Spinal cord (tissue), 10 donors: Measurements from ENCODE around the gene SMAD6. TPM values are rescaled to one million over a fixed set of nuclear protein-coding genes. Genes with fewer than 3 reads are reported as not detected.
A peak's percentile ranks its signal among the peaks of the same experiment; 100 is the strongest.
"Not testable (repeated sequence)": the region's sequence is repeated elsewhere in the genome, so short reads cannot be mapped to it uniquely, and the experiment has no call there.

Experiments
- DNase-seq, 6 donors: peaks; one replicate each; pipeline versions ENCODE4 v3.0.0 to v3.0.0-alpha.2; 2013 to 2015; ENCODE audit warnings: low spot score in 6 of 6, low read depth in 4 of 6
- H3K27ac ChIP-seq: one replicate; pipeline ENCODE4 v1.5.1; 2013; ENCODE audit warnings: low read depth, low read length, control low read depth
- H3K27me3 ChIP-seq: one replicate; pipeline ENCODE4 v1.6.1; 2013; ENCODE audit warnings: low read length; ENCODE audit not compliant: control insufficient read depth, insufficient read depth
- H3K36me3 ChIP-seq: one replicate; pipeline ENCODE4 v1.6.1; 2013; ENCODE audit warnings: low read length; ENCODE audit not compliant: control insufficient read depth, insufficient read depth
- H3K4me1 ChIP-seq: one replicate; pipeline ENCODE4 v1.6.1; 2013; ENCODE audit warnings: low read length; ENCODE audit not compliant: control insufficient read depth, insufficient read depth
- H3K4me3 ChIP-seq: one replicate; pipeline ENCODE4 v1.5.1; 2013; ENCODE audit warnings: low read depth, low read length, control low read depth
- H3K9me3 ChIP-seq: one replicate; pipeline ENCODE4 v1.6.1; 2013; ENCODE audit warnings: low read length; ENCODE audit not compliant: control insufficient read depth, insufficient read depth
- WGBS: methylation state at CpG from one replicate; pipeline ENCODE4 v1.1.5; 2013; ENCODE audit warnings: missing lambda C conversion rate; ENCODE audit not compliant: insufficient coverage; 5-methylcytosine and 5-hydroxymethylcytosine counted together
- polyA plus RNA-seq, 2 donors: library from polyadenylated mRNA; unstranded; fragments of 120-200 nt; gene quantifications; one replicate each; pipeline ENCODE4 v1.2.1, GENCODE V29; 2013; ENCODE audit not compliant: insufficient read length in 2 of 2
- total RNA-seq, 2 donors: library from RNA; depleted of rRNA in 1 of 2; stranded (reverse); fragments of 120-200 nt in 1 of 2; fragments of >200 nt in 1 of 2; gene quantifications; one replicate each; pipeline versions ENCODE4 v1.2.3 to v1.2.4, GENCODE V29; 2013 to 2014
- donor health status: healthy.

SMAD6 gene
- total and polyA plus RNA-seq, 4 donors = 7.7 to 22.0 (median 10.3) TPM

GRCh38 chr15:66682865-66683264 is 19.2 kb upstream of the SMAD6 start:
- no peaks in the 10 kb centered on the region for H3K36me3 ChIP-seq
- H3K4me3 ChIP-seq = no peak overlapping the region
- H3K27ac ChIP-seq = no peak overlapping the region
- no CpG with 5 or more reads among the region's 1 CpG for WGBS
- H3K9me3 ChIP-seq = peaks cover 1% of the 10 kb centered on the region
- H3K27me3 ChIP-seq = no peaks in the 10 kb centered on the region
- no peak for DNase-seq
- H3K4me1 ChIP-seq = peaks cover 6% of the 10 kb centered on the region

DNA sequence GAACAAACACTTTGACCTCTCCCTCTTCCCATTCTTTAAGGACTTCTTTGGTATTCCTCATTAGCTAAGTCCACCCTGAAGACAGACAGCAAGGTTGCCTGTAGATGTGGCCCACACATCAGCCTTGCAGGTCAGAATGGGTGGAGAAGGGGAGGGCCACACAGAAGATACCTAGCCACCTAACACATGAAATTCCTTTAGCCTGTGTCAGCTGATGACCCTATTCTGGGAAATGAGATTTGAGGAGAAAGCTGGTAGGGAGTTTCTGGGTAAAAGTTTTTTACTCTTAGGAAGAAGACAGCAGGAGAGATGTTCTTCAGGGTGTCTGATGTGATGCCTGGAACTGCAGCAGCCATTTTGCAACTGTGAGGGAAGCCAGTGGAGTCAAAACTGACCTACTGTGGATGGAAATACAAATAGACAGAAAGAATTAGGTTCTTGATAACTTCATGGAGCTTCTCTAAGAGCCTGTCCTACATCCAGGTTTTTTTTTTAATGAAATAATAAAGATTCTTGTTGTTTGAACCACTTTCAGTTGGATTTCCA is 17.8 kb upstream of the SMAD6 start:
- H3K4me3 ChIP-seq = no peak overlapping the region

GRCh38 chr15:66685638-66686150 is 16.3 kb upstream of the SMAD6 start:
- WGBS = 85% methylated on average over 2 of the region's 5 CpGs
- Histone ChIP-seq H3K27me3 (no peaks in the 10 kb centered on the region), H3K4me1 (no peaks in the 10 kb centered on the region), H3K27ac (no peak overlapping the region), H3K36me3 (no peaks in the 10 kb centered on the region), H3K9me3 (peaks cover 1% of the 10 kb centered on the region), H3K4me3 (no peak overlapping the region)
- DNase-seq = no peak

More for the DNA sequence above, 17.8 kb upstream of the SMAD6 start:
- Histone ChIP-seq H3K4me1 (peaks cover 6% of the 10 kb centered on the region), H3K27me3 (no peaks in the 10 kb centered on the region), H3K36me3 (no peaks in the 10 kb centered on the region), H3K9me3 (peaks cover 1% of the 10 kb centered on the region), H3K27ac (no peak overlapping the region)
- no peak for DNase-seq

GRCh38 chr15:66690912-66691311 is 11.1 kb upstream of the SMAD6 start:
- H3K36me3 ChIP-seq, DNase-seq, H3K9me3 ChIP-seq, H3K27ac ChIP-seq, H3K4me3 ChIP-seq, H3K27me3 ChIP-seq, H3K4me1 ChIP-seq: not testable (repeated sequence)
- WGBS = 100% methylated on average over 1 of the region's 7 CpGs

GRCh38 chr15:66691727-66692126 is 10.3 kb upstream of the SMAD6 start:
- DNase-seq = no peak
- no peaks in the 10 kb centered on the region for H3K27me3 ChIP-seq
- H3K27ac ChIP-seq = no peak overlapping the region
- H3K4me3 ChIP-seq = no peak overlapping the region
- no peaks in the 10 kb centered on the region for H3K36me3 ChIP-seq
- no peaks in the 10 kb centered on the region for H3K4me1 ChIP-seq
- H3K9me3 ChIP-seq = no peaks in the 10 kb centered on the region

- Histone ChIP-seq H3K4me1 (no peaks in the 10 kb centered on the region), H3K36me3 (no peaks in the 10 kb centered on the region), H3K27ac (no peak overlapping the region), H3K27me3 (no peaks in the 10 kb centered on the region), H3K9me3 (no peaks in the 10 kb centered on the region), H3K4me3 (no peak overlapping the region)
- 48% methylated on average over 2 of the region's 3 CpGs for WGBS
- DNase-seq = no peak
These were observed 9.6 kb upstream of the SMAD6 start for GRCh38 chr15:66692391-66692790.

DNA sequence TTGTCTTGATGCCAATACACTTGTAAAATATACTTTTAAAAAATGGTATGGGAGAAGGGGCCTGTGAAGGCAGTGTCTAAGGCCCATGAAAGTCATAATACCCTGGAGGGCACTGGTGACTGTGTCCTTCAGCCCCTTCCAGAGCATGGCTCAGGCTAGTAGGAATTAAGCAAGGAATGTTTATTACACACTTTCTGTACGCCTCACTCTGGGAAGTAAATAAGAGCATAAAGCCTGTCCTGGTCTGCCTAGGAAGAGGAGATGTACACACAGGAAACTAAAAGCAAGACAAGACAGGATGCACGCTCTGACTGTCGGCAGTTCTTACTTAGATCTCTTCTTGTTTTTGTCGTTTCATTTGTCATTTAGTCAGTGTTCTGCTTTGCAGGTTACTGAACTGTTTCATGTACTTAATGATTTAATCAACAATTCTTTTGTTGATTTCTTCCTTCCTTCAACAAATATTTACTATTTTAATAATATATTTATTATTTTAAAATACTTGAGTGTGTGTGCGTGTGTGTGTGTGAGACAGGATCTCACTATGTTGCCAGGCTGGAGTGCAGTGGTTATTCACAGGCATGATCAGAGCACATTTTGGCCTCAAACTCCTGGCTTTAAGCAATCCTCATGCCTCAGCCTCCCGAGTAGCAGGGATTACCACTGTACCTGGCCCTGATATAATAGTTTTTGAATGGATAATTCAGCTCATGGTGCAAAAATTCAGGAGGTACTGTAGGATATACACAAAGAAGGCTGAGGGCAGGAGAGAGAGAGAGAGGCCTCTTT is 9.0 kb upstream of the SMAD6 start:
- H3K27me3 ChIP-seq = no peaks in the 10 kb centered on the region
- H3K4me3 ChIP-seq = no peak overlapping the region
- no peak for DNase-seq
- no peaks in the 10 kb centered on the region for H3K9me3 ChIP-seq
- H3K27ac ChIP-seq = no peak overlapping the region
- no CpG with 5 or more reads among the region's 6 CpGs for WGBS
- H3K4me1 ChIP-seq = no peaks in the 10 kb centered on the region
- no peaks in the 10 kb centered on the region for H3K36me3 ChIP-seq

DNA sequence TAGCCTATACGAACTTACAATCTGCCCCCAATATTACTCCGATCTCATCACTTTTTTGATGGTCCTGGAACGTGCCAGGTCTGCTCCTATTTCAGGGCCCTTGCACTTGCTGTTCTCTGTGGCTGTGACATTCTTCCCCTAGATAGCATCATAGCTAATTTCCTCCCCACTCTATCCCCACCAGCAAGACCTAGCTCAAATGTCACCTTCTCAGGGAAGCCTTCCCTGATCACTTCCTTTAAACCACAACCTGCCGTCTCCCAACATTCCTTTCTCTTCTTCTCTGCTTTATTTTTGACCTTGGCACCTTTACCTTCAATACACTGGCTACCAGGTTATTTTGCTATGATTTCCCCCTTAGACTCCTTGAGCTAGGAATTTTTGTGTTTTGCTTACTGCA is 5.3 kb upstream of the SMAD6 start:
- Histone ChIP-seq H3K4me3 (no peak overlapping the region), H3K27ac (no peak overlapping the region), H3K9me3 (no peaks in the 10 kb centered on the region), H3K27me3 (peaks cover 2% of the 10 kb centered on the region), H3K4me1 (peaks cover 7% of the 10 kb centered on the region), H3K36me3 (no peaks in the 10 kb centered on the region)
- 94% methylated on average over 4 of the region's 4 CpGs for WGBS
- DNase-seq = no peak

DNA sequence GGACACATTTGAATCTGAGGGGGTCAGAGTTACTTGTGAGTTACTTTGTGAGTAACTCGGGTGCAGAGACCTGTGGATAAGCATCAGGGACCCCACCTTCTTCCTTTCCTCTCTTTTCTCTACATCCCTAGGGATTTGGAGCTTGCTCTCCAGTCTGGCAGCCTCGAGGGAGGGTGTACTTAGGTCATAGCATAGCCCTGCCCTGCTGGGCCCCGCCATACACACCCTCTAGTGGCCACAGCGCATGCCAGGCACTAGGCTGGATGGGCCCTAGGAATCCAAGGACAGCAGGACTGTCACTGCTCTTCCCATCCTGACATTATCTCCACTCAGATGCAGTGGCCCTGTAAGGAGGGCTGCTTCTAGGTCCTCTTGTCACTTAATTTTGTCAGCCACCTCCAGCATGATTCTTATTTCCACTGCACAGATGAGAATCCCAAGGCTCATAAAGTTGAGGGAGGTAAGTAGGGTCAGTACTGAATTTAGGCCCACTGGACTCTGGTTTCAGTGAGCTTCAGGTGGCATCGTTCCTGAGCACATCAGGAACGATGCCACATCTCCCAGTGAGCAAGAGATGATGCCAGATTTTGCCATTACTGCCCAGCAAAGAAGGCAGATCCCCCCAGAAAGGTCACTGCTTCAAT is 3.6 kb upstream of the SMAD6 start:
- Histone ChIP-seq H3K9me3 (no peaks in the 10 kb centered on the region), H3K4me3 (no peak overlapping the region), H3K27me3 (peaks cover 10% of the 10 kb centered on the region), H3K27ac (no peak overlapping the region), H3K36me3 (no peaks in the 10 kb centered on the region), H3K4me1 (peaks cover 12% of the 10 kb centered on the region)
- 48% methylated on average over 5 of the region's 6 CpGs for WGBS
- DNase-seq = peak in 2 of 6 donors; percentile 45 to 57

- no peak overlapping the region for H3K27ac ChIP-seq
- no peak for DNase-seq
- WGBS = 83% methylated on average over 2 of the region's 6 CpGs
- peaks cover 12% of the 10 kb centered on the region for H3K4me1 ChIP-seq
- peaks cover 11% of the 10 kb centered on the region for H3K27me3 ChIP-seq
- H3K9me3 ChIP-seq = no peaks in the 10 kb centered on the region
- H3K36me3 ChIP-seq = no peaks in the 10 kb centered on the region
- H3K4me3 ChIP-seq = no peak overlapping the region
These were observed 3.1 kb upstream of the SMAD6 start for GRCh38 chr15:66698971-66699370.
